Measurements from ENCODE around the gene PARP8. TPM values are rescaled to one million over a fixed set of nuclear protein-coding genes. Genes with fewer than 3 reads are reported as not detected.
A peak's percentile ranks its signal among the peaks of the same experiment; 100 is the strongest.

Gene PARP8
- total and polyA plus RNA-seq, 10 donors, result 14.8 to 137 (median 95.9) TPM

GRCh38 chr5:50712479-50712878, 46.0 kb downstream of the PARP8 start:
- peaks cover 23 to 100% (median 78%) of the 10 kb centered on the region in 6 donors for H3K4me1 ChIP-seq
- H3K4me3 ChIP-seq, result no peak overlapping the region
- DNase-seq, result no peak
- intact Hi-C loops (cut with DNase I; ENCODE audit: low total_unique reads), result no loop called here
- H3K27me3 ChIP-seq (replicated peaks in 1 of 7), result no peaks in the 10 kb centered on the region
- TF ChIP-seq POLR2A (IDR thresholded peaks at IDR 0.05), result no peak
- no peak for TF ChIP-seq POLR2AphosphoS5 (IDR thresholded peaks at IDR 0.05)
- TF ChIP-seq CTCF (IDR thresholded peaks at IDR 0.05 in 8 of 11, conservative IDR thresholded peaks at IDR 0.05 in 3 of 11), result no peak
- H3K27ac ChIP-seq, result peak overlapping the region in 6 of 8 donors; percentile 57 to 80 (median 70)
- H3K9me3 ChIP-seq, result no peaks in the 10 kb centered on the region
- 20 to 43% (median 35%) methylated on average over 1 of the region's 1 CpG for whole genome bisulfite sequencing, 5 donors
- H3K36me3 ChIP-seq, result peaks cover 0 to 9% (median 0%) of the 10 kb centered on the region in 6 donors

GRCh38 chr5:50715001-50715400, 48.6 kb downstream of the PARP8 start:
- Histone ChIP-seq H3K36me3 (peaks cover 0 to 9% (median 0%) of the 10 kb centered on the region in 6 donors), H3K27ac (no peak overlapping the region), H3K9me3 (no peaks in the 10 kb centered on the region), H3K27me3 (replicated peaks in 1 of 7) (no peaks in the 10 kb centered on the region), H3K4me3 (no peak overlapping the region), H3K4me1 (peaks cover 22 to 100% (median 75%) of the 10 kb centered on the region in 6 donors)
- 85 to 90% (median 86%) methylated on average over 5 of the region's 5 CpGs for WGBS, 5 donors
- no peak for TF ChIP-seq CTCF (IDR thresholded peaks at IDR 0.05 in 8 of 11, conservative IDR thresholded peaks at IDR 0.05 in 3 of 11)
- no peak for TF ChIP-seq POLR2AphosphoS5 (IDR thresholded peaks at IDR 0.05)
- TF ChIP-seq POLR2A (IDR thresholded peaks at IDR 0.05), result no peak
- DNase-seq, result no peak
- intact Hi-C loops (cut with DNase I; ENCODE audit: low total_unique reads), result no loop called here

- peaks cover 0 to 9% (median 0%) of the 10 kb centered on the region in 6 donors for H3K36me3 ChIP-seq
- intact Hi-C loops (cut with DNase I; ENCODE audit: low total_unique reads), result no loop called here
- peaks cover 11 to 100% (median 70%) of the 10 kb centered on the region in 6 donors for H3K4me1 ChIP-seq
- 92 to 97% (median 96%) methylated on average over 2 of the region's 2 CpGs for whole genome bisulfite sequencing, 5 donors
- no peaks in the 10 kb centered on the region for H3K9me3 ChIP-seq
- DNase-seq, result no peak
- TF ChIP-seq POLR2A (IDR thresholded peaks at IDR 0.05) (no peak), POLR2AphosphoS5 (IDR thresholded peaks at IDR 0.05) (no peak), CTCF (IDR thresholded peaks at IDR 0.05 in 8 of 11, conservative IDR thresholded peaks at IDR 0.05 in 3 of 11) (no peak)
- no peaks in the 10 kb centered on the region for H3K27me3 ChIP-seq (replicated peaks in 1 of 7)
- no peak overlapping the region for H3K4me3 ChIP-seq
- H3K27ac ChIP-seq, result no peak overlapping the region
These were observed 49.7 kb downstream of the PARP8 start for GRCh38 chr5:50716134-50716533.

GRCh38 chr5:50717651-50718050, 51.2 kb downstream of the PARP8 start:
- Histone ChIP-seq H3K36me3 (peaks cover 0 to 9% (median 0%) of the 10 kb centered on the region in 6 donors), H3K4me3 (no peak overlapping the region), H3K4me1 (peaks cover 3 to 100% (median 55%) of the 10 kb centered on the region in 6 donors), H3K27me3 (replicated peaks in 1 of 7) (no peaks in the 10 kb centered on the region), H3K9me3 (no peaks in the 10 kb centered on the region), H3K27ac (peak overlapping the region in 3 of 8 donors; percentile 7 to 58 (median 56))
- TF ChIP-seq CTCF (IDR thresholded peaks at IDR 0.05 in 8 of 11, conservative IDR thresholded peaks at IDR 0.05 in 3 of 11), result no peak
- no peak for TF ChIP-seq POLR2AphosphoS5 (IDR thresholded peaks at IDR 0.05)
- TF ChIP-seq POLR2A (IDR thresholded peaks at IDR 0.05), result no peak
- WGBS, 5 donors, result 52 to 66% (median 58%) methylated on average over 2 of the region's 2 CpGs
- intact Hi-C loops (cut with DNase I; ENCODE audit: low total_unique reads), result no loop called here
- no peak for DNase-seq

Measured in spleen (tissue), 11 donors.